Activated CD4-positive, alpha-beta T cell treated with anti-CD3 and anti-CD28 coated beads, Interleukin-2, amount 50 U/mL, for 24 hours (primary cell): ENCODE results near the gene XPC.

Experiments used
- DNase-seq, 2 donors: peaks; one replicate each; pipeline ENCODE4 v3.0.0-alpha.2; 2020; ENCODE audit warnings: low read depth in 1 of 2, low spot score in 1 of 2

The XPC gene

GRCh38 chr3:14135581-14135980, 42.8 kb downstream of the XPC start:
- DNase-seq: no peak

GRCh38 chr3:14134291-14134690, 44.1 kb downstream of the XPC start:
- no peak for DNase-seq

DNA sequence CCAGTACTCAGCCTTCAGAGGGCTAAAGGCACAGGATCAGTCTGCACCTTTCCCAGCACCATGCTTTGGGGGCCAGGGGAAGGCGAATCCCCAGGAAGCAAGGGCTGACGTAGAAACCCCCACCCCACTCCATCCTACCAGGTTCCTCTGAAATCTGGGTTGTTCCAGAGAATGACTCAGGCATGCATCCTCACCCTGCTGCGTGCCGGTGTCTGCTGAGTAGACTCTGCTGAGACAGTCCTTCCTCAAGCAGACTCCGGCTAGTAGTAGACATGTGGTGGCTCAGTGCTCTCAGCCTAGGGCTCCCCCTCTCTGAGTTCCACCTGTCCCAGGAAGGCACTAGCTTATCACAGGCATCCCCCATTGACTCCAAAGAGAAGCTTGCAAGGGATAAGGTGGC, 44.5 kb downstream of the XPC start:
- no peak for DNase-seq

GRCh38 chr3:14133188-14133800, 45.1 kb downstream of the XPC start:
- no peak for DNase-seq

DNA sequence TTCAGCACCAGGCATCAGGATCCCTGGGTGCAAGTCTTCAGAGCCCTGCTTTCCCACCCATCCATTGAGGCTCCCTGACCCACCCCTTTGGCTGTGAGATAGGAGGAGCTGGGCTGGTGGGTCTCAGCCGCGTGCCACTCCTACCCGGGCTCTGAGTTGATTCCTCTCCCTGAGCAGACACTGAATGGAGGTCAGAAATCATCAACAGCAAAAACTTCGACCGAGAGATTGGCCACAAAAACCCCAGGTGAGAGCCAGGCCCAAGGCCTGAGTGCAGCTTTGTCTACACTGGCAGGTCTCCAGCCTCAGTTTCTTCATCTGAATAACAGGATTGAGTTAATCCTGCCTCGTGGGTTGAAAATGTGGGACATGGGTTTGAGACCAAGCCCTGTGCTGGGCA, 45.7 kb downstream of the XPC start:
- no peak for DNase-seq

DNA sequence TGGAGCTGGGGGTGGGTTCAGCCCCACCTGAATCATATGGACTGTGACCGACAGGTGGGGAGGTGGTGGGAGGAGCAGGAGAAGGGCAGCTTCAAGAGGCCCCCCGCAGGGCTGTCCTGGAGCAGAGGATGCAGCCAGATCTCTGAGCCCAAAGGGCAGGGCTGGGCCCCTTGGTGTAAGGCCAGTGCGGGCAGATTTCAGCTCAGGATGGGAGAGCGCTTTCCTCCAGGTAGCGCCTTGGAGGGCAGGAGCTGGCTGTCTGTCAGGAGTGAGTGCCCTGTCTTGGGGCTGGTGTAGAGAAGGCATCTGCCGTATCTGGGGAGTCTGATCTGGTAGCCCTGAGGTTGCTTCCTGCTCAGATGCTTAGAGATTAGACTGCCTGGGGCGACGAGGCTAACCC, 46.3 kb downstream of the XPC start:
- DNase-seq: no peak

- DNase-seq: no peak
Observed at GRCh38 chr3:14131134-14131533, 47.3 kb downstream of the XPC start.

DNA sequence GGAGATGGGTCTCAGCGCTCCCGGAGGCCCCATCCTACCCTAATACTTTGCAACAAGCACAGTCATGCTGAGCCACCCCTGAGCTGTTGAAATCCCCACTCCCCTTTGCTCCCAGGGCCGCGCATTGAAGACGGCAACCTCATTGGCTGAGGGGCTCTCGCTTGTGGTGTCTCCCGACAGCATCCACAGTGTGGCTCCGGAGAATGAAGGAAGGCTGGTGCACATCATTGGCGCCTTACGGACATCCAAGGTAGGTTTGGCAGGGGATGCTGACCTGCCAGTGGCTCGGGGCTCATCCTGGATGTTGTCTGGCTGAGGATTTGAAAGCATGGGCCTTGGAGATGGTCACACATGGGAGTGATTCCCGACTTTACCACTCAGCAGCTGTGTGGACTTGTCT, 47.7 kb downstream of the XPC start:
- DNase-seq: no peak

DNA sequence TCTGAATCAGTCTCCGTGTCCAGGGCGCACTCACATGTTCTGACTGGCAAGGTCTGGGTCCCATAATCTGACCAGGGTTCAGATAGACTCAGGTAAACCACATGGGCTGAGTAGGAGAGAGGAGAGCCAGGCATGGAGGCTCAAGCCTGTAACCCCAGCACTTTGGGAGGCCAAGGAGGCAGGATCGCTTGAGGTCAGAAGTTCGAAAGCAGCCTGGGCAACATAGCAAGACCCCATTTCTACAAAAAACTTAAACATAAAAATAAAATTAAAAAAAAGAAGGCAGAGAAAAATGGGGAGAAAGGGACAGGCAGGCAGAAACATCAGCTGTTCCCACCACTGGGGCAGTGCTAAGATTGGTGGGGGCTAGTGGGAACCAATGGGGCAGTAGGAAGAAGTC, 48.2 kb downstream of the XPC start:
- DNase-seq: no peak

DNA sequence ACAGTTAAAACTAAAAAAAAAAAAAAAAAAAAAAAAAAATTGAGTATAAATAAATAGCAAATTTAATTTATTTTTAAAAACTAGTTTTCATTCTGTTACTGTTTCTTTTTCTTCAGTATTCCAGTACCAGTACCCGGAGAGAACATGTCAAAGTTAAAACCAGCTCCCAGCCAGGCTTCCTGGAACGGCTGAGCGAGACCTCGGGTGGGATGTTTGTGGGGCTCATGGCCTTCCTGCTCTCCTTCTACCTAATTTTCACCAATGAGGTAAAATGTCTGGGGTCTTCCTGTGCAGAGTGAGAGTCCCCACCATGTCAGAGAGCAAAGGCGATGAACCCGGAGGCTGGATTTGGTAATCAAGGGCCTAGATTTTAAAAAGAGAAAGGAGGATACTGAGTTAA, 49.1 kb downstream of the XPC start:
- no peak for DNase-seq

GRCh38 chr3:14128724-14129123, 49.7 kb downstream of the XPC start:
- no peak for DNase-seq

DNA sequence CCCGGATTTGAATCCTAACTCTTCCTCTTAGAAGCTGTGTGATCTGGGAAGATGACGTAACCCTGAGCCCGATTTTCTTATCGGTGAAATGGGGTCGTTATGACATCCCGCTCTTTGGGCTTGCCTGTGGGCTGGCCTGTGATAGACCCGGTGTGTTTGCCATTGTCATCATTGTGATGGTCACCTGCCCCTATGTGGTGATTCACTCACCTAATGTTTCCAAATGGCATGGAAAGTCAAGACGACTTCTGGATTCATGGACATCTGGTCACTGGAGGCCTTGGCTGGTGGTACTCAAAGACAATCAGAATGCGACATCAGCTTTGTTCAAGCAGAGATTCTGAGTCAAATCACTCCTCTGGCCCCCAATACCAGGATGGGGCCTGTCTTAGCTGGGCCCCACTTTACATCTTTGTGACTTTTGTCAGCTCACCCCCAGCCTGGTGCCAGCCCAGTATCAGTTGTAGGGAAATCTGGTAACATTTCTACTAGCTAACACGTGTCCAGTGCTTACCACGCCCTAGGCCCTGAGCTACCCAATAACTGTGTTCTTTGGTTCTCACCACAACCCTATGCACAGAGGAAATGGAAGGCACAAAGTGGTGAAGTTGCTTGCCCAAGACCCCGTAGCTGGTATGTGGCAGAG, 50.8 kb downstream of the XPC start:
- no peak for DNase-seq

DNA sequence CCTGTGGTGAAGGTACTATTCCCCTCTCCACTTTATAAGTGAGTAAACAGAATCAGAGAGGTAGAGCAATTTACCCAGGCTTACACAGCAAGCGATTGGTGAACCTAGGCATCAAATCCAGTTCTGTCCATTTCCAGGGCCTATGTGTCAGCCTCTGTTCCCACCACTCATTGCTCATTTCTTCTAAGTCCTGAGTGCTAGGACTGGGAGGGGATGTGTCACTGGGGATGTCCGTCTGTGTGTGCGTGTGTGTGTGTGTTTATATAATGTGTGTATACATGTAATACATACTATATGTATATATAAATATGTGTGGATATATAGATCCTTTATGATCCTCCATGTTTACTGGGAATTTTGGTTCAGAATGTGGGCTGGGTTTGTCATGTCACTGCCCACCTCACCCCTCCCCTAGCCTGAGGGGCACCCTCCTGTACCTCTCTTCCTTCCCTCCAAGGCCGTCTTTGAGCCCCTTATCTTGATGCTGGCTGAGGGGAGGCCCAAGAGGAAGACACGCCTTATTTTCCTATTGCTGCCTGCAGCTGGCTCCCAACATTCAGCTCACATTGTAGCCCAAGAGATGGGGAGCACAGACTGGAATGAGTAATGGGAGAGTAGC, 51.4 kb downstream of the XPC start:
- no peak for DNase-seq

DNA sequence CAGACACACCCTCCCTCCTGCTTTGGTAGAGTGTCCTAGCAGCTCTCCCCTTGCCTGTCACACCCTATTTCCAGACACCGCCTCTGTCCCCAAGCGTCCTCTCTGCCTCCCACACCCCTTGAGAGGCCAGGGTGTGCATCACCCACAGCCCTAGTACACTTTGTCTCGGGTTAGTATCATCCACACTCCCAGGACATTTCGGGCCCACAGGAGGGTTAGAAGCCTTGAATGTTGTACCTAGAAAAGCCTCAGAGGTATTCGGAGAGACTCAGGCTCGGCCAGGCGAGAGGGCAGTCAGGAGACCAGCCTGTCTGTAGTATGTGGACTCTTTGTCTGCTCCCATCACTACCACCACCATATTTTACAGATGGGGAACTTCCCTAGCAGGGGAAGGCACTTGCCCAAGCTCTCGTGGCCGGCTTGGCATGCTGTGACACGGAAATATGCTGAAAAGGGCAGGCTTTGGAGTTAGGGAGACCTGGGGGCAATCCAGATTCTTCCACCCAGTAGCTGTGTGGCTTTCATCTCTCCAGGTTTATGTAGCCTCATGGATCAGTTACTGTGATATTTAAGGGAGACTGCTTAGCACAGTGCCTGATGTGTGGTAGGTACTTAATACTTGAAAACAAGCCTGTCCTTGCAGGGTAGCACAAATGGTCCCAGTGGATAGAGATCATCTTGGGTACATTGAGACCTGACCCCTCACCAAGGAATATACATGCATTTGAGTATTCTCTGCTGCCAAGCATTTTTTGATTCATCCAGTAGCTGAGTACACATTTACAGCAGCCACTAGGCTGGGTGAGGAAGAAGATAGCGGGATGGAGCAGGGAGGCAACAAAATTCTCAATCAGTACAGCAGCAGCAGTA, 52.1 kb downstream of the XPC start:
- DNase-seq: no peak

- peak; percentile 21 to 67 for DNase-seq
Observed at GRCh38 chr3:14125193-14126016, 53.0 kb downstream of the XPC start.

DNA sequence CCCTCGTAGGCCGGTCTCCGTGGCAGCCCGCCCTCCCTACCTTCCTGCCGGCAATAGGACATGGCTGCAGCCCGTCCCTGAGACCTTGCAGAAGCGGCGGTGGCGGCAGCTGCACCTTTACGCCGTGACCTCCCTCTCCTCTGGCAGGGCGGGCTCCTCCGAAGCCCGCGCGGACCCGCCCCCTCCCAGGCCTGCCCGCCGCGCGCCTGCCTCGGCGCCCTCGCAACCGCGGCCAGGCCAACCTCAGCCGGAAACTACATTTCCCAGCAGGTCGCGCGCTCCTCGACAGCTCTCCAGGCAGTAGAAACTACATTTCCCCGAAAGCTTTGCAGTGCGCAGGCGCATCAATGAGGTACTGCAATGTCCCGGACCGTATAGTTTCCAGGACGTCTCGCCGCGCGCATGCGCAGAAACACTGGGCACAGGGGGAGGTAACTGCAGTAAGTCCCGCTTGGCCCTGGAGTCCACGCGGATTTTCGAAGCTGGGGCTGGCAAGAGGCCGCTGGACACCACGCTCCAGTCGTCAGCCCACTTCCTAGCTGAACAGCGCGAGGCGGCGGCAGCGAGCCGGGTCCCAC, 53.7 kb downstream of the XPC start, which contains the start of the genes CHCHD4 and TMEM43:
TSS of gene CHCHD4 (minus strand) at position 256 of the 578 bp plus-strand sequence. CDS start at position 62, 194 bp downstream.
TSS of gene TMEM43 (plus strand) at position 438 of the 578 bp plus-strand sequence. CDS start 142 bp downstream, outside the sequence.
- peak; percentile 91 to 97 for DNase-seq

GRCh38 chr3:14124223-14124614, 54.2 kb downstream of the XPC start:
- peak; percentile 51 to 66 for DNase-seq

GRCh38 chr3:14123308-14124222, 54.8 kb downstream of the XPC start:
- no peak for DNase-seq

DNA sequence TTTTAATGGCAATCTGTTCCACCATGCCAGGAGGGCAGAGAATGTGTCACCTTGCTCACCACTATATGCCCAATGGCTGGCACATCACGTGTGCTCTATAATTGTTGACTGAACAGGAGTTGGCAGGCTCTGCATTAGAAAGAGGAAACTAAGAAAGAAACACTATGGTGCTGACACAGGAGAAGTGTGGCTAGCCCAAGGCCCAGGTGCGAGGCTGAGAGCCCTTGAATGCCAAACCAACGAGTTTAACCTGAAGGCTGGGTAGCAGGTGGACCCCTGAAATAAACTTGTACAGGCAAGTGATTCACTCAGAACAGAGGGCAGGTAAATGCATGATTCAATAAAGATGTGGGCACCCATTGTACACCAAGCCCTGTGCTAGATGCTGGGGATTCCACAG, 56.1 kb downstream of the XPC start:
- DNase-seq: no peak
